ENCODE measurements around the gene SLC9A5.

DNA sequence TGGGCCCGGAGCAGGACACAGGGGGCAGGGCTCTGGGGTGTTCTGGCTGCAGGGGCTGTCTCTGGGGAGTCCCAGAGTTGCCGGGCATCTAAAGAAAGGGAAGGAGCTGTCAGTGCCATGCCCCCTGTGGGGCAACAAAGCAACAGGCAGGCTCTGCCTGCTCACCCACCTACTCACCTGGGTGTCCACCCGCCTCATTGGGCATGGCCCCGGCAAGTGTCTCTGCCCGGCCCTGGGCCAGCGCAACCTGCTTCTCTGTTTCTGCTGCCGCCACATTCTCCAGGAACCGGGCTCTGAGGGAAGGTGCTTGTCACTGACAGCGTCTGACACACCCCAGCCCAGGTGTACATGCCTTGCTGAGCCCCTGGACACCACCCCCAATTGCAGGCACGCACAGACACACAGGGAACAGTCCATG lies 14.6 kb upstream of the SLC9A5 start:
- TF ChIP-seq, protein P1, sequence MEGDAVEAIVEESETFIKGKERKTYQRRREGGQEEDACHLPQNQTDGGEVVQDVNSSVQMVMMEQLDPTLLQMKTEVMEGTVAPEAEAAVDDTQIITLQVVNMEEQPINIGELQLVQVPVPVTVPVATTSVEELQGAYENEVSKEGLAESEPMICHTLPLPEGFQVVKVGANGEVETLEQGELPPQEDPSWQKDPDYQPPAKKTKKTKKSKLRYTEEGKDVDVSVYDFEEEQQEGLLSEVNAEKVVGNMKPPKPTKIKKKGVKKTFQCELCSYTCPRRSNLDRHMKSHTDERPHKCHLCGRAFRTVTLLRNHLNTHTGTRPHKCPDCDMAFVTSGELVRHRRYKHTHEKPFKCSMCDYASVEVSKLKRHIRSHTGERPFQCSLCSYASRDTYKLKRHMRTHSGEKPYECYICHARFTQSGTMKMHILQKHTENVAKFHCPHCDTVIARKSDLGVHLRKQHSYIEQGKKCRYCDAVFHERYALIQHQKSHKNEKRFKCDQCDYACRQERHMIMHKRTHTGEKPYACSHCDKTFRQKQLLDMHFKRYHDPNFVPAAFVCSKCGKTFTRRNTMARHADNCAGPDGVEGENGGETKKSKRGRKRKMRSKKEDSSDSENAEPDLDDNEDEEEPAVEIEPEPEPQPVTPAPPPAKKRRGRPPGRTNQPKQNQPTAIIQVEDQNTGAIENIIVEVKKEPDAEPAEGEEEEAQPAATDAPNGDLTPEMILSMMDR (IDR thresholded peaks at IDR 0.05 in 2 of 3, conservative IDR thresholded peaks at IDR 0.05 in 1 of 3; ENCODE audit: control insufficient read depth in 2 of 3, extremely low read depth in 1 of 3, insufficient read depth in 1 of 3, low read depth in 3 of 3, low read length in 3 of 3): no peak
- TF ChIP-seq EZH2 (IDR thresholded peaks at IDR 0.05; ENCODE audit: borderline replicate concordance, control insufficient read depth, low read depth, low read length) (no peak), RAD21 (IDR thresholded peaks at IDR 0.05; ENCODE audit: insufficient read depth, low read depth, low read length) (no peak), SMC3 (IDR thresholded peaks at IDR 0.05; ENCODE audit: borderline replicate concordance, low read length) (no peak), JUNB (IDR thresholded peaks at IDR 0.05) (no peak), BHLHE40 (IDR thresholded peaks at IDR 0.05; ENCODE audit: borderline replicate concordance in 1 of 2, low read depth in 2 of 2, low read length in 1 of 2) (no peak), POLR2AphosphoS5 (IDR thresholded peaks at IDR 0.05; ENCODE audit: low read length) (no peak), ZSCAN29 (IDR thresholded peaks at IDR 0.05) (no peak), FOXK2 (IDR thresholded peaks at IDR 0.05) (no peak), ETV6 (conservative IDR thresholded peaks at IDR 0.05 in 1 of 2, IDR thresholded peaks at IDR 0.05 in 1 of 2; ENCODE audit: borderline replicate concordance in 1 of 2, low read depth in 1 of 2) (no peak), POLR2AphosphoS2 (IDR thresholded peaks at IDR 0.05; ENCODE audit: low read depth, low read length) (no peak)
- TF ChIP-seq, protein P2, sequence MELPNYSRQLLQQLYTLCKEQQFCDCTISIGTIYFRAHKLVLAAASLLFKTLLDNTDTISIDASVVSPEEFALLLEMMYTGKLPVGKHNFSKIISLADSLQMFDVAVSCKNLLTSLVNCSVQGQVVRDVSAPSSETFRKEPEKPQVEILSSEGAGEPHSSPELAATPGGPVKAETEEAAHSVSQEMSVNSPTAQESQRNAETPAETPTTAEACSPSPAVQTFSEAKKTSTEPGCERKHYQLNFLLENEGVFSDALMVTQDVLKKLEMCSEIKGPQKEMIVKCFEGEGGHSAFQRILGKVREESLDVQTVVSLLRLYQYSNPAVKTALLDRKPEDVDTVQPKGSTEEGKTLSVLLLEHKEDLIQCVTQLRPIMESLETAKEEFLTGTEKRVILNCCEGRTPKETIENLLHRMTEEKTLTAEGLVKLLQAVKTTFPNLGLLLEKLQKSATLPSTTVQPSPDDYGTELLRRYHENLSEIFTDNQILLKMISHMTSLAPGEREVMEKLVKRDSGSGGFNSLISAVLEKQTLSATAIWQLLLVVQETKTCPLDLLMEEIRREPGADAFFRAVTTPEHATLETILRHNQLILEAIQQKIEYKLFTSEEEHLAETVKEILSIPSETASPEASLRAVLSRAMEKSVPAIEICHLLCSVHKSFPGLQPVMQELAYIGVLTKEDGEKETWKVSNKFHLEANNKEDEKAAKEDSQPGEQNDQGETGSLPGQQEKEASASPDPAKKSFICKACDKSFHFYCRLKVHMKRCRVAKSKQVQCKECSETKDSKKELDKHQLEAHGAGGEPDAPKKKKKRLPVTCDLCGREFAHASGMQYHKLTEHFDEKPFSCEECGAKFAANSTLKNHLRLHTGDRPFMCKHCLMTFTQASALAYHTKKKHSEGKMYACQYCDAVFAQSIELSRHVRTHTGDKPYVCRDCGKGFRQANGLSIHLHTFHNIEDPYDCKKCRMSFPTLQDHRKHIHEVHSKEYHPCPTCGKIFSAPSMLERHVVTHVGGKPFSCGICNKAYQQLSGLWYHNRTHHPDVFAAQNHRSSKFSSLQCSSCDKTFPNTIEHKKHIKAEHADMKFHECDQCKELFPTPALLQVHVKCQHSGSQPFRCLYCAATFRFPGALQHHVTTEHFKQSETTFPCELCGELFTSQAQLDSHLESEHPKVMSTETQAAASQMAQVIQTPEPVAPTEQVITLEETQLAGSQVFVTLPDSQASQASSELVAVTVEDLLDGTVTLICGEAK (IDR thresholded peaks at IDR 0.05; ENCODE audit: borderline replicate concordance): no peak
- TF ChIP-seq, protein P3, sequence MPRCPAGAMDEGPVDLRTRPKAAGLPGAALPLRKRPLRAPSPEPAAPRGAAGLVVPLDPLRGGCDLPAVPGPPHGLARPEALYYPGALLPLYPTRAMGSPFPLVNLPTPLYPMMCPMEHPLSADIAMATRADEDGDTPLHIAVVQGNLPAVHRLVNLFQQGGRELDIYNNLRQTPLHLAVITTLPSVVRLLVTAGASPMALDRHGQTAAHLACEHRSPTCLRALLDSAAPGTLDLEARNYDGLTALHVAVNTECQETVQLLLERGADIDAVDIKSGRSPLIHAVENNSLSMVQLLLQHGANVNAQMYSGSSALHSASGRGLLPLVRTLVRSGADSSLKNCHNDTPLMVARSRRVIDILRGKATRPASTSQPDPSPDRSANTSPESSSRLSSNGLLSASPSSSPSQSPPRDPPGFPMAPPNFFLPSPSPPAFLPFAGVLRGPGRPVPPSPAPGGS (IDR thresholded peaks at IDR 0.05; ENCODE audit: borderline replicate concordance, insufficient read depth, low read depth, low read length, poor library complexity, severe bottlenecking): no peak
